GM19397 (cell line): ENCODE results near the gene CRKL.
"Not testable (repeated sequence)": the region's sequence is repeated elsewhere in the genome, so short reads cannot be mapped to it uniquely, and the experiment has no call there.

Experiments
- ATAC-seq: cut with Tn5 transposase; IDR thresholded peaks from one replicate; pipeline ENCODE4 v1.9.1; 2021; ENCODE audit warnings: mild to moderate bottlenecking, moderate library complexity; ENCODE audit not compliant: unreplicated experiment

Gene CRKL

DNA sequence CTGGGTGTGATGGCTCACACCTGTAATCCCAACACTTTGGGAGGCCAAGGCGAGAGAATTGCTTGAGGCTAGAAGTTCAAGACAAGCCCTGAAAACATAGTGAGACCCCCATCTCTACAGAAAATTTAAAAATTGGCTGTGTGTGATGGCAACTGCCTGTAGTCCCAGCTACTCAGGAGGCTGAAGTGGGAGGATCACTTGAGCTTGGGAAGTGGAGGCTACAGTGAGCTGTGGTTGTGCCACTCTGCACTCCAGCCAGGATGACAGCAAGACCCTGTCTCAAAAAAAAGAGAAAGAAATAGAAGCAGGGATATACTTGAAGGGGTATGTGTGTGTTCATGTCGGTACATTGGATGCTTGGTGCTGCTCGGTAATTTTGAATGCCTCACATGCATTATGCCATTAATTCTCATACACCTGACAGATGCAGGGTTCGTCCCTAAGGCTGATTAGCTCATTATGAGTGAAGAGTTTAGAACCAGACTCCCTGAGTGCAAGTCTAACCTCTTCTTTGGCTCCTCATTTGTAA is 14.0 kb downstream of the CRKL start:
- no peak for ATAC-seq

GRCh38 chr22:20933910-20934309 is 16.7 kb downstream of the CRKL start:
- ATAC-seq: no peak

GRCh38 chr22:20935049-20935448 is 17.8 kb downstream of the CRKL start:
- ATAC-seq: not testable (repeated sequence)

GRCh38 chr22:20935780-20936539 is 18.8 kb downstream of the CRKL start:
- ATAC-seq: not testable (repeated sequence)

DNA sequence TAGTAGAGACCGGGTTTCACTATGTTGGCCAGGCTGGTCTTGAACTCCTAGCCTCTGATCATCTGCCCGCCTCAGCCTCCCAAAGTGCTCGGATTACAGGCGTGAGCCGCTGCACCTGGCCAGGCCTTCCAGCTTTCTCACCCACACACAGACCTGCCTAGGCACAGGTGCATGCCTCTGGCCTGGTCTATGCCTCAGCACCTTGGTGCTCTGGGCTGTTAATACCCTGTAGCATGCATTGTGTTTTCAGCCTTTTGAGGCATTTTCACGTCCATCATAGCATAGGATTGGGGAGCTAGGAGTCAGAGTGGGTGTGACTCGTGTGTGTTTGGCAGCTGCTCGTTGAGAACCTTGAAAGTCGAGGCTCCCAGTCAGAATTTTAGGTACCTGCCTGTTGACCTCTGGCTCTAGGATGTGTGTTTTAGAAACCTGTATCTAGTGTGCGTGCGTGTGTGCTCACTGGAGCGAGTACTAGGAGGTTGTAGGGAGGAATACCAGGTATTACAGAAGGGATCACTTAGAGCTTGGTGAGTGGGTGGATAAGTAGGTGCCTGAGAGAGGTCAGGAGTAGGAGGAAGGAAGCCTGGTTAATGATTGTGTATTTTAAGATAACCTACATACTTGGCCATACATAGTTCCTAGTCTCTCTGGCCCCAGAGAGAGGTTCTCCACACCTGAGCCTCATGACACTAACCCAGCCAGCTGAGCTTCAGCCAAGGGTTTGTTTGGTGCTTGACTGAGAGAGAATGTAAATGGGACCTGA is 20.0 kb downstream of the CRKL start:
- no peak for ATAC-seq

DNA sequence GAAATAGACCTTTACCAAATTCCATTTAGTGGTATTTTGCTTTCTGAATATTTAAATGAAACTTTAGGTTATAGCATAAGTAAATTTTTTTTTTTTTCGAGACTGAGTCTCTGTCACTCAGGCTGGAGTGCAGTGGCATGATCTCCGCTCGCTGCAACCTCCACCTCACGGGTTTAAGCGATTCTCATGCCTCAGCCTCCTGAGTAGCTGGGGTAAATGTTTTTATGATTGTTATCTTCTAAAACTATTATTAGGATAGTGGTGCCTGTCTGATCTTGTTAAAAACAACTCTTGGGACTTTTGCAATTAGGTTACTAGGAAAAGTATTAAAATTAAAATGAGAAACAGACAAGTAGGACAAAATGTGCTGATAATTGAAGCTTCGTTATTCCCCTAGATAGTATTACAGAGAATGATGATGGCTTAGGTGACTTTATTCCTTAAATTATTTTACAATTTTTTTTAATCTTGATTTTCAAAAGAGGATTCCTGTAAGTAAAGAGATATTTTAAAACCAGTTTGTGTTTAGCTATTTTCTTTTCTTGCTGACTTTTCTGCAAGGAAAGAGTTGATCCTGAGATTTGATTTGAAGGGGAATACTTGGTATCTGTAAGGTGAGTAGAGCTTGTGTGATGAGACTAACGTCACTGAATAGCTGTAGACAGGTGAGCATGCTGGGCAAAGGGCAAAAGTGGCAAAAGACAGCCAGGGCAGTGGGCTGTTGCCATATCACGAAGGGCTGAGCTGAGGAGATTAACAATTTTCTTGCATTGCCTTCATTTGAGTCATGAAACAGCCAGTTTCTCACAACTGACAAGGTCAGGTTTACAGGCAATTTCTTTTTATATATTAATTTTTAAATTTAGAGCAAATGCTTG is 20.8 kb downstream of the CRKL start:
- ATAC-seq: no peak

DNA sequence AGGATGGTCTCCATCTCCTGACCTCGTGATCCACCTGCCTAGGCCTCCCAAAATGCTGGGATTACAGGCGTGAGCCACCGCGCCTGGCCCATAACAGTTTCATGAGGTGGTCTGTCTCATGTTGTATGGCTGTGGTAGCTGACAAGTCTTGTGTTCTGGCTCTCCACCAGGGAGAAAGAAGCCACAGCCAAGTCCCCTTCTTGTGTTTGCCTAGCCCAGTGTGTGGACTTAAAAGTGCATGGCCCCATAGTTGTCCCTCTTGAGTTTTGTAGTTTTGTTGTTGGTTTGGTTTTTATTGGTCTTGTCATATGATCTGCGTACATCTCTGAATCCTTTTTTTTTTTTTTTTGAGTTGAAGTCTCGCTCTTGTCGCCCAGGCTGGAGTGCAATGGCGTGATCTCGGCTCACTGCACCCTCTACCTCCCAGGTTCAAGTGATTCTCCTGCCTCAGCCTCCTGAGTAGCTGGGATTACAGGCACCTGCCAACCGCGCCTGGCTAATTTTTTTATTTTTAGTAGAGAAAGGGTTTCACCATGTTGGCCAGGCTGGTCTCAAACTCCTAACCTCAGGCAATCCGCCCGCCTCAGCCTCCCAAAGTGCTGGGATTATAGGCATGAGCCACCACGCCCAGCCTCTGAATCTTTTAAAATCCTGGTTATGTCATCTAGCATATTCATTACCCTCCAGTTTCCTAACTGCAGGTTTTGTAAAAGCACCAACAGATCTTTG is 22.4 kb downstream of the CRKL start:
- ATAC-seq: not testable (repeated sequence)

GRCh38 chr22:20940186-20940651 is 23.0 kb downstream of the CRKL start:
- ATAC-seq: no peak

GRCh38 chr22:20940904-20941385 is 23.7 kb downstream of the CRKL start:
- ATAC-seq: no peak

DNA sequence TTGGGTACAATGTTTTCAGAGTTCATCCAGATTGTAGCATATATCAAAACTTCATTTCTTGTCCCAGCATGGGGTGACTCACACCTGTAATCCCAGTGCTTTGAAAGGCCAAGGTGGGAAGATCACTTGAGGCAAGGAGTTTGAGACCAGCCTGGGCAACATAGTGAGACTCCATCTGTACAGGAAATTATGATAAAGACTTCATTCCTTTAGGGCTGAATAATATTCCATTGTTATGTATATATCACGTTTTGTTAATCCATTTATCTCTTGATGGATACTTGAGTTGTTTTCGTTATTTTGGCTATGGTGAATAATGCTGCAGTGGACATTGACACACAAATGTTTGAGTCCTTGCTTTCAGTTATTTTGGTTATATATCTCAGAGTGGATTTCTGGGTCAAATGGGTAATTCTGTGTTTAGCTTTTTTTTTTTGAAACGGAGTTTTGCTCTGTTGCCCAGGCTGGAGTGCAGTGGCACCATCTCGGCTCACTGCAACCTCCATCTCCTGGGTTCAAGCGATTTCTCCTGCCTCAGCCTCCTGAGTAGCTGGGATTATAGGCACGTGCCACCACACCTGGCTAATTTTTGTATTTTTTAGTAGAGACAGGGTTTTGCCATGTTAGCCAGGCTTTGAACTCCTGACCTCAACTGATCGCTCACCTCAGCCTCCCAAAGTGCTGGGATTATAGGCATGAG is 25.1 kb downstream of the CRKL start:
- ATAC-seq: not testable (repeated sequence)

GRCh38 chr22:20943104-20943933 is 26.1 kb downstream of the CRKL start:
- ATAC-seq: no peak

GRCh38 chr22:20944042-20944441 is 26.8 kb downstream of the CRKL start:
- ATAC-seq: no peak

DNA sequence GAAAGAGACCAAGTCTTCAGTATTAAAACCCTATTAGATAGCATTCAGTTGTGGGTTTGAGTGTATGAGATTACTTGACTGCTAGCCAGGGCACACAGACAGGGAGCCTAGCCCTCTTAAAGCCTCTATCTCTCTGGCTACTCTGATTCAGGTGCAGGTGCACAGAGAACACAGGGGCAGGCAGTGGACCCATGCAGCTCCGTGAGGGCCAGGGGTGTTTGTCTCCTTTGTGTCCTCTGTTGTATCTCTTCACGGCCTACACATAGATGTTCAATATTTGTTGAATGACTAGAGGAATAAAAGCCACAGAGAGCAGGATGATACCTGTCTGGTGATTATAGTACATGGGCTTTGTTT is 28.3 kb downstream of the CRKL start:
- no peak for ATAC-seq

DNA sequence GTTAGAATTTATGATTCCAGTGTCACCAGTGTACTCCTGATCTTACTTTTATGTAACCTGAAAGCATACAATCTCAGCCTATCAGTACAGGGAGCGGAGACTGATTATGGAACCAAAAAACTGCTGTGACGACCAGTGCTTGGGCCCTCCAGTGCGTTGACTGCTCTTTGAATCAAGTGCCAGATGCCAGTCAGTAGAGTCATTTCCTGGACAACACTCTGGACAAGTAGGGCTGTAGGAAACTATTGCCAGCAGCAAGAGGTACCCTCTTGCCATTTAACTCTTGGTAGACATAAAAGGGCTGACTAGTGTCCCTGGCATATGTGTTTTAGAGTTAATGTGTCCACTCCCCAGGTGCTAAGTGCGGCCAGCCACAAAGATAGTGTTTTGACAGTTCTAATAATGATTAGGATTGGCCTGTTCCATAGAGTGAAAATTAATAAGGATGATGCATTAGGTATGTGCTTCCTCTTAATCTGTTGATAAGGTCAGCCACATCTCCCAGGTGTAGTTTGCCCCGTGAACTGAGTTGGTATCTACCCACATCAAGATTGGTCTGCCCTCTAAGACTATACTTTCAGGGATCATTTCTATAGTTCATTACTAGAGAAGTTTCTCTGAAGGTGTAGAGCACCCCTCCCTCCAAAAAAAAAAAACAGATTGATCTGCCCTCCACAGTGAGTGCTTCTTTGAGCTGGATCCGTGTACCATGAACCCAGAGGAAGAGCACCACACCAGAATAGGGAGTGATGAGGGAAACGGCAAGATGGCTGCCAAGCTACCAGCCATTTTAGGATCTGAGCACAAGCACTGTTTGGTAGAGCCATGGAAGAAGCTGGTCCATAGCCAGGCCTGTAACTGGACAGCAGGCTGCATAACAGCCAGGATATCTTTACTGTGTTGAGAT is 29.1 kb downstream of the CRKL start:
- no peak for ATAC-seq

DNA sequence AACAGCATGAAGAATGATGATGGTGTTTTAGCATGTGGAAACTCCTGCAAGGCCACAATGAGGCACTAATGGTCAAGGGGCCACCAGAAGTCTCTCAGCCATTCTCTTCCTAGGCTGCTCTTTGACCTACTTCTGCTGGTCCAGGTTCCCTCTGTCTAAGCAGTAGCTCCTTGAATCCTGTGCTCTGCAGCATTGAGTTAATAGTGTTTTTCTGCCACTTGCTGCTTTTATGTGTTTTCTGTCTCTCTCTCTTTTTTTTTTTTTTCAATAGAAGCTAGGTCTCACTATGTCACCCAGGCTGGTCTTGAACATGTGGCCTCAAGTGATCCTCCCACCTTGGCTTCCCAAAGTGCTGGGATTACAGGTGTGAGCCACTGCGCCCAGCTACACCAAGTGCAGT is 29.8 kb downstream of the CRKL start:
- ATAC-seq: no peak

DNA sequence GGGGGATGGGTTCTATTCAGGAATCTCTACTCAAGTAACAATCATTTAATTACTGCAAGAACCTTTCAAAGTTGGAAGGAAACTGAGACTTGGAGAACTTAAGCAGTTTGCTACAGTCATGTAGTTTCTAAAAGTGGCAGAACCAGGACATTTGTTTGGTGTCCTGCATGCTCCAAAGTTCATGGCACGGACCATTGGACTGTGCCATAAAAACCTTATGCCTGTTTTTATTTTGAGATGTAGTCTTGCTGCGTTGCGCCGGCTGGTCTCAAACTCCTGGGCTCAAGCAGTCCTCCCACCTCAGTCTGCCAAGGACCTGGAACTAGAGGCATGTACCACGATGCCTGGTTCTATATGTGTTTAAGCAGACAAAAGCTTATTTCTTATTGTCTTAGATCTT is 31.2 kb downstream of the CRKL start:
- ATAC-seq: no peak

GRCh38 chr22:20948989-20949388 is 31.8 kb downstream of the CRKL start:
- no peak for ATAC-seq

- ATAC-seq: no peak
Observed at GRCh38 chr22:20949698-20950183, 32.5 kb downstream of the CRKL start.
